Measurements from ENCODE around the gene OSBPL7.

The OSBPL7 gene

GRCh38 chr17:47760409-47761140, 61.0 kb downstream of the OSBPL7 start:
- no peak for DNase-seq

DNA sequence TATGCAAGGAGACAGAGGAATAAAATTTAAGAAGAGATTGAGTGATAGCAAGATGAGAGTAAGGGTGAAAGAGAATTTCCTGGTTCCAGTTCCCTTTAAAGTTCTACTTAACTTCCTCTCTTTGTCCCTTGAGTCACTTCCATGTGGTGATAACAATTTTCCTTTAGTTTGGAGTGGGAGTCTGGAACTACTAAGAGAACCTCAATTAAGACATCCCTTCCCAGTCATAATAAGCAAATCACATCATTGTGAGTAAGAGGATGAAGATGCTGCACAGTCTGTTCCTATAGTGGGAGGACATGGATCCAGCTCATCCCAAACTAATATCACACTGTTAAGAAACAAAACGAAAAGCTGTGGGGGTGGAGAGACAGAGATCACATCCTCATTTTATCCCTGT, 64.2 kb downstream of the OSBPL7 start:
- no peak for DNase-seq

All from OCI-M1 (cell line).